H1 (cell line): ENCODE measurements around the gene PIGU. TPM values are rescaled to one million over a fixed set of nuclear protein-coding genes. Genes with fewer than 3 reads are reported as not detected.

Experiments used
- CTCF ChIA-PET: fragments of 300-600 bp; sonication (Branson Sonifier 250); formaldehyde crosslinking; loops from one replicate; lab custom pipeline; 2021; ENCODE audit not compliant: partially characterized antibody; lab: Charles Lee
- POLR2A ChIA-PET: fragments of 300-600 bp; sonication (Branson Sonifier 250); formaldehyde crosslinking; loops from one replicate; lab custom pipeline; 2021; ENCODE audit warnings: inconsistent platforms; ENCODE audit not compliant: partially characterized antibody; lab: Charles Lee
- DNase-seq, 2 experiments: peaks; one replicate each; pipeline versions ENCODE4 v3.0.0 to v3.0.0-alpha.2; 2010 to 2022; ENCODE audit warnings: low spot score in 2 of 2, low read depth in 1 of 2, mixed read lengths in 1 of 2
- FAIRE-seq: peaks from 2 replicates; lab custom pipeline; 2011; peaks lifted over from hg19 to GRCh38; lab: Jason Lieb, UNC
- H2AFZ ChIP-seq: 2 replicates; pipeline ENCODE4 v1.8.1; 2012; ENCODE audit warnings: low read length, inconsistent platforms
- H2AK5ac ChIP-seq: 2 replicates; pipeline ENCODE4 v1.6.1; 2013; ENCODE audit warnings: low read depth, low read length
- H2BK120ac ChIP-seq: replicated peaks from 2 replicates; pipeline ENCODE3; 2013; ENCODE audit warnings: low read depth, low read length, inconsistent platforms
- H2BK12ac ChIP-seq: 2 replicates; pipeline ENCODE4 v1.6.1; 2013; ENCODE audit warnings: low read depth, low read length
- H2BK15ac ChIP-seq: 2 replicates; pipeline ENCODE4 v1.6.1; 2013; ENCODE audit warnings: low read length
- H2BK20ac ChIP-seq: 2 replicates; pipeline ENCODE4 v1.6.1; 2013; ENCODE audit warnings: low read length
- H2BK5ac ChIP-seq: 2 replicates; pipeline ENCODE4 v1.6.1; 2013; ENCODE audit warnings: low read depth, low read length
- H3K14ac ChIP-seq: 2 replicates; pipeline ENCODE4 v1.6.1; 2013; ENCODE audit warnings: inconsistent platforms; ENCODE audit not compliant: insufficient read length
- H3K18ac ChIP-seq: 2 replicates; pipeline ENCODE4 v1.6.1; 2013; ENCODE audit warnings: low read length; ENCODE audit errors: extremely low read depth
- H3K23ac ChIP-seq: 2 replicates; pipeline ENCODE4 v1.6.1; 2013; ENCODE audit warnings: inconsistent platforms; ENCODE audit not compliant: insufficient read length
- H3K23me2 ChIP-seq: 2 replicates; pipeline ENCODE4 v1.6.1; 2013; ENCODE audit warnings: low read depth, low read length
- H3K27ac ChIP-seq: 2 replicates; pipeline ENCODE4 v1.6.1; 2011; ENCODE audit warnings: low read depth, low read length, inconsistent platforms
- H3K27me3 ChIP-seq, 4 experiments: replicated peaks in 1 of 4; 1 replicate in 1 of 4; 2 replicates in 3 of 4; pipeline versions ENCODE4 v1.6.1 to v1.8.1; 2011 to 2013; ENCODE audit warnings: low read length in 3 of 4, mild to moderate bottlenecking in 3 of 4, inconsistent platforms in 2 of 4, mixed read lengths in 2 of 4, moderate library complexity in 1 of 4; ENCODE audit not compliant: control insufficient read depth in 3 of 4, insufficient read depth in 3 of 4; ENCODE audit errors: extremely low read depth in 1 of 4
- H3K36me3 ChIP-seq, 4 experiments: 2 replicates each; pipeline versions ENCODE4 v1.6.1 to v1.8.1; 2011 to 2013; ENCODE audit warnings: mild to moderate bottlenecking in 4 of 4, low read length in 3 of 4, moderate library complexity in 2 of 4, control low read depth in 1 of 4, inconsistent platforms in 1 of 4; ENCODE audit not compliant: insufficient read depth in 4 of 4, control insufficient read depth in 2 of 4
- H3K4ac ChIP-seq: replicated peaks from 2 replicates; pipeline ENCODE3; 2013; ENCODE audit warnings: low read length, low read depth, mixed read lengths, inconsistent platforms; ENCODE audit not compliant: insufficient read length
- H3K4me1 ChIP-seq, 4 experiments: replicated peaks in 1 of 4; 1 replicate in 1 of 4; 2 replicates in 3 of 4; pipeline versions ENCODE4 v1.6.1 to v1.8.1; 2011 to 2013; ENCODE audit warnings: low read length in 3 of 4, inconsistent platforms in 2 of 4, mixed read lengths in 1 of 4; ENCODE audit not compliant: insufficient read depth in 4 of 4, control insufficient read depth in 3 of 4
- H3K4me2 ChIP-seq, 2 experiments: 2 replicates each; pipeline versions ENCODE4 v1.6.1 to v1.8.1; 2011 to 2013; ENCODE audit warnings: low read depth in 2 of 2, low read length in 2 of 2, control low read depth in 1 of 2, inconsistent platforms in 1 of 2, mild to moderate bottlenecking in 1 of 2; ENCODE audit not compliant: insufficient read depth in 1 of 2
- H3K4me3 ChIP-seq, 4 experiments: fragments of 200-600, 300-600 bp in 1 of 4; sonication (generic), shearing (Covaris generic), sonication (Bioruptor Twin) in 1 of 4; 2 replicates each; pipeline versions ENCODE4 v1.5.1 to v1.8.1; 2011 to 2016; ENCODE audit warnings: low read length in 4 of 4, low read depth in 3 of 4, control low read depth in 2 of 4, inconsistent platforms in 2 of 4, mild to moderate bottlenecking in 2 of 4, mixed read lengths in 1 of 4, moderate library complexity in 1 of 4; ENCODE audit not compliant: insufficient read depth in 2 of 4; ENCODE audit errors: extremely low read depth in 1 of 4
- H3K56ac ChIP-seq: replicated peaks from 2 replicates; pipeline ENCODE3; 2013; ENCODE audit warnings: low read depth, mild to moderate bottlenecking, mixed read lengths, low read length, inconsistent platforms; ENCODE audit not compliant: insufficient read length
- H3K79me1 ChIP-seq: 2 replicates; pipeline ENCODE4 v1.6.1; 2013; ENCODE audit warnings: low read depth, low read length, control low read depth
- H3K79me2 ChIP-seq, 2 experiments: 2 replicates each; pipeline versions ENCODE4 v1.6.1 to v1.8.1; 2012 to 2013; ENCODE audit warnings: low read length in 2 of 2, mild to moderate bottlenecking in 2 of 2, inconsistent platforms in 1 of 2; ENCODE audit not compliant: insufficient read depth in 2 of 2, control insufficient read depth in 1 of 2
- H3K9ac ChIP-seq, 4 experiments: replicated peaks in 1 of 4; 1 replicate in 1 of 4; 2 replicates in 3 of 4; pipeline versions ENCODE4 v1.6.1 to v1.8.1; 2011 to 2013; ENCODE audit warnings: low read depth in 3 of 4, low read length in 3 of 4, control low read depth in 2 of 4, mild to moderate bottlenecking in 2 of 4, moderate library complexity in 2 of 4, inconsistent platforms in 1 of 4; ENCODE audit errors: extremely low read depth in 1 of 4
- H3K9me3 ChIP-seq, 2 experiments: 2 replicates each; pipeline versions ENCODE4 v1.6.1 to v1.8.1; 2012 to 2013; ENCODE audit warnings: mild to moderate bottlenecking in 2 of 2, moderate library complexity in 2 of 2, control low read depth in 1 of 2, inconsistent platforms in 1 of 2, low read depth in 1 of 2, low read length in 1 of 2, mixed read lengths in 1 of 2; ENCODE audit not compliant: insufficient read depth in 2 of 2
- H4K20me1 ChIP-seq, 2 experiments: replicated peaks in 1 of 2; 2 replicates each; pipeline versions ENCODE3 to v1.8.1; 2011 to 2013; ENCODE audit warnings: inconsistent platforms in 2 of 2, low read length in 2 of 2, mild to moderate bottlenecking in 1 of 2; ENCODE audit not compliant: insufficient read depth in 2 of 2, control insufficient read depth in 1 of 2
- H4K5ac ChIP-seq: 2 replicates; pipeline ENCODE4 v1.6.1; 2013; ENCODE audit warnings: low read length, low read depth, mixed read lengths, inconsistent platforms; ENCODE audit not compliant: insufficient read length
- H4K8ac ChIP-seq: 2 replicates; pipeline ENCODE4 v1.8.0; 2013; ENCODE audit warnings: mild to moderate bottlenecking, moderate library complexity, low read length, inconsistent platforms; ENCODE audit not compliant: insufficient read depth; ENCODE audit errors: extremely low read depth
- H4K91ac ChIP-seq: replicated peaks from 2 replicates; pipeline ENCODE3; 2013; ENCODE audit warnings: low read length, mixed read lengths, inconsistent platforms; ENCODE audit not compliant: insufficient read length
- KDM1A ChIP-seq: fragments of 200-600, 300-600 bp; sonication (generic); IDR thresholded peaks from 2 replicates; pipeline ENCODE4 v1.7.1; 2016; ENCODE audit warnings: mild to moderate bottlenecking, low read length, borderline replicate concordance
- NRF1 ChIP-seq: IDR thresholded peaks from 2 replicates; pipeline ENCODE4 v1.6.1; 2011; ENCODE audit warnings: mild to moderate bottlenecking, low read depth, low read length, improper control_type of control experiment
- PHF8 ChIP-seq: fragments of 200-600 bp; sonication (generic); conservative IDR thresholded peaks from 2 replicates; pipeline ENCODE4 v1.7.1; 2012; ENCODE audit warnings: low read depth, mild to moderate bottlenecking, inconsistent platforms, low read length, moderate library complexity
- RBBP5 ChIP-seq: IDR thresholded peaks from 2 replicates; pipeline ENCODE4 v1.7.1; 2012; ENCODE audit warnings: low read depth, mild to moderate bottlenecking, inconsistent platforms, low read length, moderate library complexity, borderline replicate concordance
- WGBS, 2 experiments: shearing (Covaris generic) in 1 of 2; methylation state at CpG; one replicate each; pipeline versions ENCODE4 v1.1.6 to v1.1.7; 2013 to 2015; ENCODE audit warnings: low lambda C conversion rate in 2 of 2, mixed read lengths in 2 of 2, inconsistent platforms in 1 of 2, low coverage in 1 of 2, missing lambda C conversion rate in 1 of 2; ENCODE audit not compliant: insufficient replicate concordance in 2 of 2, insufficient coverage in 1 of 2, insufficient read length in 1 of 2; ENCODE audit errors: extremely low coverage in 1 of 2, missing lambda C conversion rate in 1 of 2; 5-methylcytosine and 5-hydroxymethylcytosine counted together
- polyA plus RNA-seq, 7 experiments: library from polyadenylated mRNA; depleted of rRNA in 3 of 7; stranded (reverse) in 5 of 7; unstranded in 2 of 7; fragments of >200 nt in 5 of 7; fragments of 200-250 nt in 2 of 7; gene quantifications; 1 replicate in 5 of 7; 2 replicates in 1 of 7; 4 replicates in 1 of 7; pipeline versions ENCODE4 v1.2.1 to v1.2.3, GENCODE V29; 2011 to 2013; ENCODE audit warnings: missing spikeins in 2 of 7, mixed read lengths in 2 of 7
- total RNA-seq: library from RNA; stranded (reverse); fragmentation: NEBNext Ultra II Directional; extraction: Animal tissue kit (Norgen Biotek cat#: 25700); gene quantifications from 2 replicates; pipeline ENCODE4 v1.2.1, GENCODE V29; 2021
- TF ChIP-seq, protein P1 (sequence below): IDR thresholded peaks from 2 replicates; pipeline ENCODE4 v1.6.1; 2012; ENCODE audit warnings: low read length, inconsistent platforms

PIGU gene
- total and polyA plus RNA-seq, 2 of the 8 experiments (the other 6 are each of a cell fraction or from before 2014, with no cell fraction given): 28.3 to 117 TPM

DNA sequence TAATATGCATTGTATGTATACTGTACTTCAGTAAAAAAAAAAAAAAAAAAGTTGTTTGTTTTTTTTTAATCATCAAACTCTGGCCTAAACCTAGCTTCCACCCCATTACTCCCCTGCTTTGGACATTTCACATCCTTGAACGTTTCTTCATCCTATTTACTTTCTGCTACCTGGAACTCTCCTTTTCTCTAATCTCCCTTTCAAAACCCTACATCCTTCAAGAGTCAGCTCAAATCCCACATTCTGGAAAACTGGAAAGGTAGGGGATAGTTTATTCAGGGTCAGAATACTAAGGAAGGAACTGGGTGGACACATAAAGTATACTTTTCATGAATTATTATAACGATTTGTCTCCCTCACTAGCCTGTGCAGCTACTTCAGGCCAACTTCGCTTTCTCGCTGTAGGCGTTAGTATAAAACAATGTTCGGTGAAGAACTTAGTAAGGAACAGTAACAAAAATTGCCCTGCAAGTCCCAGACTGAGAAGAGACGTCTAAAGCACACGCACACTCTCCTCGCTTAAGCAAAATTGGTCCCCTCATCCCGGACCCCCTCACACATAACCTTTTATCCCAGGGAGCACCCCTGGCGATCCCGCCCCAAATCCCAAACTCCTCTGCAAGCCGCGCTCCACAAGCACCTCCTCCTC, 775 bp downstream of the PIGU start:
- no peak overlapping the region for H3K27ac ChIP-seq
- no peaks in the 10 kb centered on the region for H3K4me1 ChIP-seq
- H3K79me1 ChIP-seq: no peaks in the 10 kb centered on the region
- no peaks in the 10 kb centered on the region for H3K36me3 ChIP-seq
- H2BK20ac ChIP-seq: no peak overlapping the region
- no peak overlapping the region for H3K23ac ChIP-seq
- peaks cover 0 to 19% of the 10 kb centered on the region in 2 experiments; a peak in 2 of 4 replicates for H3K79me2 ChIP-seq
- no peaks in the 10 kb centered on the region for H3K9me3 ChIP-seq
- H3K14ac ChIP-seq: no peak overlapping the region
- H3K27me3 ChIP-seq: no peaks in the 10 kb centered on the region
- H2BK12ac ChIP-seq: no peak overlapping the region
- ChIA-PET POLR2A (interaction anchor here (1.3 to 2.1 kb wide), 2 partner anchors 28 to 312 kb away, joined by 3 to 8 read pairs; partner anchors contain the start of gene TP53INP2), CTCF (no interaction called here)
- H3K4me3 ChIP-seq: peak overlapping the region; percentile 68 to 82 (median 78)
- DNase-seq (no peak), FAIRE-seq (no peak)
- no peaks in the 10 kb centered on the region; the same call in 1 of the 2 replicates for H3K23me2 ChIP-seq
- H3K4ac ChIP-seq: no peak overlapping the region
- no peak overlapping the region for H4K5ac ChIP-seq
- no peaks in the 10 kb centered on the region for H4K20me1 ChIP-seq
- 3% methylated on average over 12 of the region's 14 CpGs; no CpG with 5 or more reads in 1 of the 2 experiments for WGBS, 2 experiments
- H3K56ac ChIP-seq: no peak overlapping the region
- no peak overlapping the region for H2BK5ac ChIP-seq
- H3K9ac ChIP-seq: peak overlapping the region in 3 of 4 experiments; percentile 17 to 77 (median 34); a peak in 5 of 7 replicates
- no peak overlapping the region for H2AK5ac ChIP-seq
- H2BK15ac ChIP-seq: no peak overlapping the region
- H3K18ac ChIP-seq: no peak overlapping the region
- H2AFZ ChIP-seq: peak overlapping the region; percentile 12; the same call in 1 of the 2 replicates
- peak overlapping the region; percentile 67 to 69 for H3K4me2 ChIP-seq
- H2BK120ac ChIP-seq: no peak overlapping the region
- H4K8ac ChIP-seq: no peak overlapping the region
- no peak overlapping the region for H4K91ac ChIP-seq
- TF ChIP-seq, protein P1, sequence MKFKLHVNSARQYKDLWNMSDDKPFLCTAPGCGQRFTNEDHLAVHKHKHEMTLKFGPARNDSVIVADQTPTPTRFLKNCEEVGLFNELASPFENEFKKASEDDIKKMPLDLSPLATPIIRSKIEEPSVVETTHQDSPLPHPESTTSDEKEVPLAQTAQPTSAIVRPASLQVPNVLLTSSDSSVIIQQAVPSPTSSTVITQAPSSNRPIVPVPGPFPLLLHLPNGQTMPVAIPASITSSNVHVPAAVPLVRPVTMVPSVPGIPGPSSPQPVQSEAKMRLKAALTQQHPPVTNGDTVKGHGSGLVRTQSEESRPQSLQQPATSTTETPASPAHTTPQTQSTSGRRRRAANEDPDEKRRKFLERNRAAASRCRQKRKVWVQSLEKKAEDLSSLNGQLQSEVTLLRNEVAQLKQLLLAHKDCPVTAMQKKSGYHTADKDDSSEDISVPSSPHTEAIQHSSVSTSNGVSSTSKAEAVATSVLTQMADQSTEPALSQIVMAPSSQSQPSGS: no peak
- TF ChIP-seq RBBP5: no peak
- TF ChIP-seq KDM1A: no peak
- no peak for TF ChIP-seq NRF1
- TF ChIP-seq PHF8: no peak; the same call in 1 of the 2 replicates
